Epithelial cell of esophagus (primary cell): ENCODE data around the gene SLC25A19.
"Not testable (repeated sequence)": the region's sequence is repeated elsewhere in the genome, so short reads cannot be mapped to it uniquely, and the experiment has no call there.

Experiments used
- DNase-seq: peaks from one replicate; pipeline ENCODE4 v3.0.0; 2010; ENCODE audit warnings: low read depth
- H3K4me3 ChIP-seq: 2 replicates; pipeline ENCODE4 v1.5.1; 2011; ENCODE audit warnings: mild to moderate bottlenecking, low read length, control low read depth
- CTCF ChIP-seq: IDR thresholded peaks from 2 replicates; pipeline ENCODE4 v1.5.1; 2011; ENCODE audit warnings: low read depth, mild to moderate bottlenecking, low read length, control low read depth, inconsistent platforms; ENCODE audit not compliant: insufficient read depth; ENCODE audit errors: missing control alignments

Gene SLC25A19

GRCh38 chr17:75289832-75290337 is 652 bp upstream of the SLC25A19 start:
- H3K4me3 ChIP-seq: peak overlapping the region; percentile 95
- peak; percentile 52 for DNase-seq
- TF ChIP-seq CTCF: peak; percentile 35

- DNase-seq: peak; percentile 40
- H3K4me3 ChIP-seq: peak overlapping the region; percentile 95
Measured at GRCh38 chr17:75288770-75289114, 491 bp downstream of the SLC25A19 start.

GRCh38 chr17:75288359-75288758 is 874 bp downstream of the SLC25A19 start:
- TF ChIP-seq CTCF: no peak
- DNase-seq: no peak
- H3K4me3 ChIP-seq: peak overlapping the region; percentile 95

More at GRCh38 chr17:75288770-75289114, 491 bp downstream of the SLC25A19 start:
- no peak for TF ChIP-seq CTCF

- no peak overlapping the region for H3K4me3 ChIP-seq
- no peak for DNase-seq
- TF ChIP-seq CTCF: no peak
Measured at GRCh38 chr17:75287221-75287620, 2.0 kb downstream of the SLC25A19 start.

GRCh38 chr17:75285123-75285522 is 4.1 kb downstream of the SLC25A19 start:
- no peak overlapping the region for H3K4me3 ChIP-seq
- no peak for DNase-seq
- TF ChIP-seq CTCF: no peak

GRCh38 chr17:75280189-75280588 is 9.0 kb downstream of the SLC25A19 start:
- not testable (repeated sequence) for DNase-seq, H3K4me3 ChIP-seq

GRCh38 chr17:75277664-75278071 is 11.6 kb downstream of the SLC25A19 start:
- no peak for TF ChIP-seq CTCF
- DNase-seq: peak; percentile 25
- no peak overlapping the region for H3K4me3 ChIP-seq
